PC-3 (cell line): ENCODE results near the gene FOXB1. TPM values are rescaled to one million over a fixed set of nuclear protein-coding genes. Genes with fewer than 3 reads are reported as not detected.

ENCODE experiments used
- ATAC-seq: fragments of 200-7000 bp; cut with Tn5 transposase; 2 replicates; pipeline ENCODE4 v1.9.1; 2020; ENCODE audit warnings: mild to moderate bottlenecking, moderate library complexity
- BruUV-seq: library from RNA; stranded (reverse); fragments of 400-500 nt; replicated peaks from 2 replicates; lab custom pipeline; 2021; lab: Mats Ljungman, UMichigan
- CTCF ChIA-PET: fragments of 300-600 bp; sonication (Branson Sonifier 250); formaldehyde crosslinking; loops from one replicate; lab custom pipeline; 2022; ENCODE audit warnings: antibody characterized with exemption; lab: Charles Lee
- POLR2A ChIA-PET: fragments of 300-600 bp; sonication (Branson Sonifier 250); formaldehyde crosslinking; loops from one replicate; lab custom pipeline; 2022; ENCODE audit warnings: antibody characterized with exemption; ENCODE audit not compliant: unreplicated experiment; lab: Charles Lee
- DNase-seq: peaks from one replicate; pipeline ENCODE4 v3.0.0-alpha.2; 2015
- H2AFZ ChIP-seq: fragments of 300-600 bp; sonication (generic); 2 replicates; pipeline ENCODE4 v1.6.0; 2016; ENCODE audit warnings: antibody characterized with exemption, low read length
- H3F3A ChIP-seq: fragments of 300-600 bp; sonication (generic); one replicate; pipeline ENCODE4 v1.6.0; 2017; ENCODE audit warnings: antibody characterized with exemption, low read length, control low read depth, mild to moderate bottlenecking; ENCODE audit not compliant: unreplicated experiment
- H3K27ac ChIP-seq: fragments of 300-600 bp; sonication (generic); 2 replicates; pipeline ENCODE4 v1.5.1; 2016; ENCODE audit warnings: mild to moderate bottlenecking, low read length
- H3K27me3 ChIP-seq: fragments of 300-600 bp; sonication (generic); 2 replicates; pipeline ENCODE4 v1.6.1; 2016; ENCODE audit warnings: low read length, mixed read lengths
- H3K36me3 ChIP-seq: fragments of 300-600 bp; sonication (generic); 2 replicates; pipeline ENCODE4 v1.6.1; 2016; ENCODE audit warnings: low read depth, mixed run types, low read length, mixed read lengths
- H3K4me1 ChIP-seq: fragments of 300-600 bp; sonication (generic); 2 replicates; pipeline ENCODE4 v1.5.1; 2016; ENCODE audit warnings: low read length; ENCODE audit not compliant: insufficient read depth
- H3K4me2 ChIP-seq: fragments of 300-600 bp; sonication (generic); 2 replicates; pipeline ENCODE4 v1.6.0; 2016; ENCODE audit warnings: low read length
- H3K4me3 ChIP-seq: fragments of 300-600 bp; sonication (generic); 2 replicates; pipeline ENCODE4 v1.5.1; 2016; ENCODE audit warnings: mild to moderate bottlenecking, low read length, mixed read lengths
- H3K79me2 ChIP-seq: fragments of 300-600 bp; sonication (generic); 2 replicates; pipeline ENCODE4 v1.6.1; 2017; ENCODE audit warnings: low read length, mixed read lengths
- H3K9ac ChIP-seq: fragments of 300-600 bp; sonication (generic); 2 replicates; pipeline ENCODE4 v1.6.0; 2016; ENCODE audit warnings: mild to moderate bottlenecking, low read length
- H3K9me2 ChIP-seq: fragments of 300-600 bp; sonication (generic); replicated peaks from 2 replicates; pipeline ENCODE4 v1.6.1; 2016; ENCODE audit warnings: mixed run types, low read length, mixed read lengths
- H3K9me3 ChIP-seq: fragments of 300-600 bp; sonication (generic); 2 replicates; pipeline ENCODE4 v1.6.1; 2016; ENCODE audit warnings: low read length, mixed read lengths
- H4K20me1 ChIP-seq: fragments of 300-600 bp; sonication (generic); 2 replicates; pipeline ENCODE4 v1.6.1; 2016; ENCODE audit warnings: low read length, mixed read lengths
- EZH2 ChIP-seq: fragments of 300-600 bp; sonication (generic); IDR thresholded peaks from one replicate; pipeline ENCODE4 v1.6.1; 2017; ENCODE audit warnings: antibody characterized with exemption, mild to moderate bottlenecking, low read length; ENCODE audit not compliant: unreplicated experiment
- EZH2phosphoT487 ChIP-seq: fragments of 300-600 bp; sonication (generic); IDR thresholded peaks from 2 replicates; pipeline ENCODE4 v1.6.1; 2018; ENCODE audit warnings: mild to moderate bottlenecking, antibody characterized with exemption, low read length, borderline replicate concordance
- intact Hi-C: fragments of 100-400 bp; cut with micrococcal nuclease; formaldehyde crosslinking; loops from 2 replicates; pipeline ENCODE4 v1.9.0; 2023
- total RNA-seq: library from RNA; depleted of rRNA; stranded (reverse); fragments of >200 nt; gene quantifications from 2 replicates; pipeline ENCODE4 v1.2.3, GENCODE V29; 2014
- TF ChIP-seq, protein P1 (sequence below): fragments of 300-600 bp; sonication (generic); conservative IDR thresholded peaks from 2 replicates; pipeline ENCODE4 v1.5.1; 2017; ENCODE audit warnings: antibody characterized with exemption, low read depth, mild to moderate bottlenecking, low read length

The FOXB1 gene
- total RNA-seq, 1 experiment from 2014 or later = not detected

DNA sequence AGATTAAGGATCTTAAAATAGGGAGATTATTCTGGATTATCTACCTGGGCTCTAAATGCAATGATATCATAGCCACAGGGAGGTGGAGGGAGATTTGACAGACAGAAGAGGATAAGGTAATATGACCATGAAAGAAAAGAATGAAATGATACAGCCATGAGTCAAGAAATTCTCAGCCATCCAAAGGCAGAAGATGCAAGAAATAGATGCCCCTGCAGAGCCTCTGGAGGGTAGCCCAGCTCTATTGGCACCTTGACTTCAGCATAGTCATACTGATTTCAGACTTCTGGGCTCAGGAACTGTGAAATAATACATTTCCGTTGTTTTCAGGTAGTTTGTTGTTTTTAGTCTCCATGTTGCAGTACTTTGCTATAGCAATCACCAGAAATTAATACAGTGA, 31.9 kb upstream of the FOXB1 start:
- no peaks in the 10 kb centered on the region for H3K9me3 ChIP-seq
- TF ChIP-seq EZH2phosphoT487 (no peak), EZH2 (no peak)
- TF ChIP-seq, protein P1, sequence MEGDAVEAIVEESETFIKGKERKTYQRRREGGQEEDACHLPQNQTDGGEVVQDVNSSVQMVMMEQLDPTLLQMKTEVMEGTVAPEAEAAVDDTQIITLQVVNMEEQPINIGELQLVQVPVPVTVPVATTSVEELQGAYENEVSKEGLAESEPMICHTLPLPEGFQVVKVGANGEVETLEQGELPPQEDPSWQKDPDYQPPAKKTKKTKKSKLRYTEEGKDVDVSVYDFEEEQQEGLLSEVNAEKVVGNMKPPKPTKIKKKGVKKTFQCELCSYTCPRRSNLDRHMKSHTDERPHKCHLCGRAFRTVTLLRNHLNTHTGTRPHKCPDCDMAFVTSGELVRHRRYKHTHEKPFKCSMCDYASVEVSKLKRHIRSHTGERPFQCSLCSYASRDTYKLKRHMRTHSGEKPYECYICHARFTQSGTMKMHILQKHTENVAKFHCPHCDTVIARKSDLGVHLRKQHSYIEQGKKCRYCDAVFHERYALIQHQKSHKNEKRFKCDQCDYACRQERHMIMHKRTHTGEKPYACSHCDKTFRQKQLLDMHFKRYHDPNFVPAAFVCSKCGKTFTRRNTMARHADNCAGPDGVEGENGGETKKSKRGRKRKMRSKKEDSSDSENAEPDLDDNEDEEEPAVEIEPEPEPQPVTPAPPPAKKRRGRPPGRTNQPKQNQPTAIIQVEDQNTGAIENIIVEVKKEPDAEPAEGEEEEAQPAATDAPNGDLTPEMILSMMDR = no peak
- no peak overlapping the region for H2AFZ ChIP-seq
- ChIA-PET POLR2A (no interaction called here), CTCF (no interaction called here)
- peaks cover 64% of the 10 kb centered on the region for H3K27me3 ChIP-seq
- H3K4me2 ChIP-seq = no peak overlapping the region
- H3K9ac ChIP-seq = no peak overlapping the region
- intact Hi-C loops = no loop called here
- H3K4me3 ChIP-seq = no peak overlapping the region
- no peaks in the 10 kb centered on the region for H3K36me3 ChIP-seq
- H3K79me2 ChIP-seq = no peaks in the 10 kb centered on the region
- DNase-seq = no peak
- H3K4me1 ChIP-seq = no peaks in the 10 kb centered on the region
- H3F3A ChIP-seq = no peaks in the 10 kb centered on the region
- no peak overlapping the region for H3K27ac ChIP-seq
- H3K9me2 ChIP-seq = no peaks in the 10 kb centered on the region
- no TSS peak for BruUV-seq
- no peak for ATAC-seq
- no peaks in the 10 kb centered on the region for H4K20me1 ChIP-seq

DNA sequence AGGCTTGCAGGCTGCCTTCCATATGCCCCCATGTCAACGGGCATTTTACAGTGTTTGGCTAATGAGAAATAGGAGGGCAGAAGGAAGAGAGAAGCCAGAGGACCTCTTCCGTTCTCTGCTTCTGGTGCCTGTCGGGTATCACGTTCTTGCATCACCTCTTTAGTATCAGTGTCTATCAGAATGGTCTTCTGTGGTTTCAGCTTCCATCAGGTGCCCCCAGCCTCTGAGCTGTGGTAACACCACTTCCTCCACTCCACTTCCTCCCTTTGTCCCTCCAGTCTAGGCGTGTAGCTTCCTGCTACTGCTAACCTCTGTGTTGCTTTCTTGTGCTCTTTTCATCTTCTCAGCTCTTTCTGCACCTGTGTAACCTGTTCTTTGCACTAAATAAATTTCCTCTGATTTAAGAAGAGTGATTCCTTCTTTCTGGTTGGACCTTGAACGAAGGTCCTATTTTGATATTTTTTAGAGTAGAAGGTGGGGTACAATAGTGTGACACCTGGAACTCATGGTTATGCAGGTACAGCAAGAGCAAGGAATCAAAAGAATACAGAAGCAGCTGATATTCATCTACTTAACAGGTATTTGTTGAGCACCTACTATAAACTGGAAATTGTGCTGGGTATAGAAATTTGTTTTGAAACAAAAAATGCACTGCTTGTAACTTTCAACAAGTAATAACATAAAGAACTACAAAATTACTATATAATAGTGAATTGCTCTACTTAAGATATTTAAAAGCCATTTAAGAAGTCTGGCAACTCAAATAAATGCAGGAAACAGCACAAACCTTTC, 27.4 kb upstream of the FOXB1 start:
- CTCF ChIA-PET = no interaction called here

DNA sequence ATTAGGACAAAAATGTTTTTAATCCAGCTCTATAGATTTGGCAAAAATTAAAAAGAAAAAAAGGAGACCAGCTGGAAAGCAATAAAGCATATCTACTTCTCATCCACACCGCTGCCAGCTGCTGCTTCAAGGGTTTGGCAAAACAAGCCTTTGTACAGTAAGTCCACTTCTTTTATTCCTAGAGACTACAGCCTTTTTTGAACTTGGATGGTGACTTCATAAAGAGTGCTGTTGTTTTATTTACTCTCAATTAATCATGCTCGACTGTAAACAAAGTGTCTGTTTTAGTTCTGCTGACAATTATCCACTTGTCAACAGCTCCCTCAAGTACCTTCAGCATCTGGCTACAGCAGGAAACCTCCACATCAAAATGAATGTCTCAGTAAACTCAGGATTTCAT, 12.3 kb upstream of the FOXB1 start:
- no TSS peak for BruUV-seq
- no peak for DNase-seq
- H3K9ac ChIP-seq = no peak overlapping the region
- H3K36me3 ChIP-seq = no peaks in the 10 kb centered on the region
- TF ChIP-seq, protein P1 = no peak
- TF ChIP-seq EZH2phosphoT487 (no peak), EZH2 (no peak)
- no peaks in the 10 kb centered on the region for H4K20me1 ChIP-seq
- H3F3A ChIP-seq = no peaks in the 10 kb centered on the region
- peaks cover 67% of the 10 kb centered on the region for H3K27me3 ChIP-seq
- ATAC-seq = no peak
- H3K4me1 ChIP-seq = no peaks in the 10 kb centered on the region
- ChIA-PET POLR2A (no interaction called here), CTCF (no interaction called here)
- no peak overlapping the region for H3K4me2 ChIP-seq
- H3K4me3 ChIP-seq = no peak overlapping the region
- intact Hi-C loops = no loop called here
- no peaks in the 10 kb centered on the region for H3K79me2 ChIP-seq
- no peaks in the 10 kb centered on the region for H3K9me2 ChIP-seq
- H3K9me3 ChIP-seq = no peaks in the 10 kb centered on the region
- H3K27ac ChIP-seq = no peak overlapping the region
- H2AFZ ChIP-seq = no peak overlapping the region

More for the DNA sequence above, 27.4 kb upstream of the FOXB1 start:
- H4K20me1 ChIP-seq = no peaks in the 10 kb centered on the region
- H3K27me3 ChIP-seq = peaks cover 69% of the 10 kb centered on the region
- no peak overlapping the region for H3K9ac ChIP-seq
- no peaks in the 10 kb centered on the region for H3K4me1 ChIP-seq
- no peaks in the 10 kb centered on the region for H3K36me3 ChIP-seq
- H3K9me2 ChIP-seq = no peaks in the 10 kb centered on the region
- H3K79me2 ChIP-seq = no peaks in the 10 kb centered on the region
- intact Hi-C loops = no loop called here
- no peaks in the 10 kb centered on the region for H3K9me3 ChIP-seq
- H3K27ac ChIP-seq = no peak overlapping the region
- DNase-seq (no peak), ATAC-seq (no peak)
- BruUV-seq = no TSS peak
- H3K4me3 ChIP-seq = no peak overlapping the region
- H2AFZ ChIP-seq = no peak overlapping the region
- no peak overlapping the region for H3K4me2 ChIP-seq
- TF ChIP-seq EZH2phosphoT487 = no peak
- no peak for TF ChIP-seq EZH2
- TF ChIP-seq, protein P1 = no peak
- H3F3A ChIP-seq = no peaks in the 10 kb centered on the region
- POLR2A ChIA-PET = no interaction called here
